ENCODE measurements around the gene CFH. TPM values are rescaled to one million over a fixed set of nuclear protein-coding genes. Genes with fewer than 3 reads are reported as not detected.

The CFH gene
- polyA plus RNA-seq, 3 donors = 0.03 to 1.1 (median 0.36) TPM

DNA sequence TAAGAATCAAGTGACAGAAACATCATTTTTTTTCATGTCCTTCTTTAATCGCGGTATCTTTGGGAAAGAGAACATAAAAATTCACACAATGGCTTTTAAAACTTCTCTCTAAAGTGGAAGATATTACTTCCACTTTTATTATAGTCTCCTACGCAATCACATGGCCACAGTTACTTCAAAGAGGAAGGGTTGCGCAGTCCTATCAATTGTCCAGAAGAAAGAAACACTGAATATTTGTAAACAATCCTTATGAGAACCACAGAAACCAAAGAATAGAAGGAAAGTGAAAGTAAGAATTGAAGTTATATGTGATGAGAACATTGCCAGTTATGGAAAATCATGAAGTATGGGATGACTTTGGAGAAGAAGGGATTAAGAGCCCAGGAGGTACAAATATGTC, 32.6 kb downstream of the CFH start:
- Histone ChIP-seq H2AFZ (ENCODE audit: insufficient read depth, low read depth, low read length, poor library complexity, severe bottlenecking) (no peak overlapping the region), H3K27ac (ENCODE audit: low read depth in 1 of 2, low read length in 2 of 2) (no peak overlapping the region), H3K4me1 (ENCODE audit: control insufficient read depth in 1 of 2, insufficient read depth in 2 of 2, low read length in 2 of 2) (no peaks in the 10 kb centered on the region), H3K4me3 (replicated peaks in 1 of 3; ENCODE audit: low read depth in 2 of 3, low read length in 3 of 3) (no peak overlapping the region), H3K27me3 (ENCODE audit: control insufficient read depth in 2 of 2, insufficient read depth in 2 of 2, low read length in 2 of 2) (no peaks in the 10 kb centered on the region), H3K79me2 (ENCODE audit: insufficient read depth, low read length) (no peaks in the 10 kb centered on the region), H3K9ac (ENCODE audit: insufficient read depth, low read length, poor library complexity, severe bottlenecking) (no peak overlapping the region), H3K36me3 (replicated peaks in 1 of 2; ENCODE audit: control insufficient read depth in 1 of 2, insufficient read depth in 2 of 2, low read length in 2 of 2) (no peaks in the 10 kb centered on the region), H3K9me3 (replicated peaks in 1 of 2; ENCODE audit: control insufficient read depth in 1 of 2, insufficient read depth in 1 of 2, low read length in 2 of 2) (no peaks in the 10 kb centered on the region), H3K4me2 (replicated peaks; ENCODE audit: extremely low read depth, low read length, poor library complexity, severe bottlenecking) (no peak overlapping the region), H4K20me1 (ENCODE audit: insufficient read depth, low read length) (no peaks in the 10 kb centered on the region)
- DNase-seq = no peak
- Mint-ChIP-seq H3K27ac (no peak overlapping the region), H3K36me3 (no peaks in the 10 kb centered on the region), H3K27me3 (ENCODE audit: low read depth in 3 of 3) (no peaks in the 10 kb centered on the region), H3K4me1 (peaks cover 4% of the 10 kb centered on the region), H3K4me3 (no peak overlapping the region), H3K9me3 (peaks cover 0 to 5% (median 0%) of the 10 kb centered on the region in 7 donors)
- intact Hi-C loops (cut with micrococcal nuclease) = no loop called here
- no CpG with 5 or more reads among the region's 4 CpGs for WGBS (ENCODE audit: insufficient coverage)
- no peak for TF ChIP-seq CTCF (IDR thresholded peaks at IDR 0.05)

- WGBS (ENCODE audit: insufficient coverage) = no CpG with 5 or more reads among the region's 1 CpG
- Mint-ChIP-seq H3K27me3 (ENCODE audit: low read depth in 3 of 3) (no peaks in the 10 kb centered on the region), H3K9me3 (peaks cover 0 to 4% (median 0%) of the 10 kb centered on the region in 7 donors), H3K36me3 (no peaks in the 10 kb centered on the region), H3K4me1 (peaks cover 4% of the 10 kb centered on the region), H3K4me3 (no peak overlapping the region), H3K27ac (no peak overlapping the region)
- no peak overlapping the region for H3K4me2 ChIP-seq (replicated peaks; ENCODE audit: extremely low read depth, low read length, poor library complexity, severe bottlenecking)
- no peak overlapping the region for H3K9ac ChIP-seq (ENCODE audit: insufficient read depth, low read length, poor library complexity, severe bottlenecking)
- no peak overlapping the region for H3K4me3 ChIP-seq (replicated peaks in 1 of 3; ENCODE audit: low read depth in 2 of 3, low read length in 3 of 3)
- no peaks in the 10 kb centered on the region for H3K9me3 ChIP-seq (replicated peaks in 1 of 2; ENCODE audit: control insufficient read depth in 1 of 2, insufficient read depth in 1 of 2, low read length in 2 of 2)
- H2AFZ ChIP-seq (ENCODE audit: insufficient read depth, low read depth, low read length, poor library complexity, severe bottlenecking) = no peak overlapping the region
- intact Hi-C loops (cut with micrococcal nuclease) = no loop called here
- H3K4me1 ChIP-seq (ENCODE audit: control insufficient read depth in 1 of 2, insufficient read depth in 2 of 2, low read length in 2 of 2) = no peaks in the 10 kb centered on the region
- H3K27ac ChIP-seq (ENCODE audit: low read depth in 1 of 2, low read length in 2 of 2) = no peak overlapping the region
- no peaks in the 10 kb centered on the region for H3K36me3 ChIP-seq (replicated peaks in 1 of 2; ENCODE audit: control insufficient read depth in 1 of 2, insufficient read depth in 2 of 2, low read length in 2 of 2)
- no peak for DNase-seq
- H3K79me2 ChIP-seq (ENCODE audit: insufficient read depth, low read length) = no peaks in the 10 kb centered on the region
- TF ChIP-seq CTCF (IDR thresholded peaks at IDR 0.05) = no peak
- H4K20me1 ChIP-seq (ENCODE audit: insufficient read depth, low read length) = no peaks in the 10 kb centered on the region
- H3K27me3 ChIP-seq (ENCODE audit: control insufficient read depth in 2 of 2, insufficient read depth in 2 of 2, low read length in 2 of 2) = no peaks in the 10 kb centered on the region
Observed at GRCh38 chr1:196685506-196685905, 33.7 kb downstream of the CFH start.

Measured in CD14-positive monocyte (primary cell).